HG03520 (cell line): ENCODE data around the gene ANO8.
"Not testable (repeated sequence)": the region's sequence is repeated elsewhere in the genome, so short reads cannot be mapped to it uniquely, and the experiment has no call there.

Experiments
- ATAC-seq: cut with Tn5 transposase; IDR thresholded peaks from one replicate; pipeline ENCODE4 v1.9.1; 2021; ENCODE audit warnings: mild to moderate bottlenecking, moderate library complexity; ENCODE audit not compliant: unreplicated experiment

Gene ANO8

GRCh38 chr19:17334414-17335409 is at the start of gene ANO8:
Gene ANO8 (minus strand): TSS chr19:17334855. CDS start chr19:17334670, 185 bp downstream.
- peak; percentile 41 for ATAC-seq

- no peak for ATAC-seq
Observed at GRCh38 chr19:17380426-17381138, 45.9 kb upstream of the ANO8 start.

GRCh38 chr19:17379221-17379631 is 44.6 kb upstream of the ANO8 start:
- no peak for ATAC-seq

GRCh38 chr19:17378271-17378670 is 43.6 kb upstream of the ANO8 start:
- ATAC-seq: no peak

- no peak for ATAC-seq
Observed at GRCh38 chr19:17376935-17377600, 42.4 kb upstream of the ANO8 start, which contains the start of gene PLVAP. Gene PLVAP (minus strand): TSS chr19:17377342. CDS start chr19:17377288, 54 bp downstream.

GRCh38 chr19:17370026-17370587 is 35.5 kb upstream of the ANO8 start:
- ATAC-seq: peak; percentile 69

GRCh38 chr19:17365361-17365760 is 30.7 kb upstream of the ANO8 start:
- no peak for ATAC-seq

GRCh38 chr19:17363852-17364605 is 29.4 kb upstream of the ANO8 start:
- ATAC-seq: not testable (repeated sequence)

GRCh38 chr19:17359905-17360800 is 25.5 kb upstream of the ANO8 start:
- no peak for ATAC-seq

GRCh38 chr19:17358395-17358794 is 23.7 kb upstream of the ANO8 start:
- ATAC-seq: no peak

- ATAC-seq: no peak
Observed at GRCh38 chr19:17357724-17358123, 23.1 kb upstream of the ANO8 start.

- ATAC-seq: no peak
Observed at GRCh38 chr19:17357078-17357666, 22.5 kb upstream of the ANO8 start.

- ATAC-seq: no peak
Observed at GRCh38 chr19:17353386-17353785, 18.7 kb upstream of the ANO8 start.

- ATAC-seq: no peak
Observed at GRCh38 chr19:17352608-17353280, 18.1 kb upstream of the ANO8 start.

- ATAC-seq: no peak
Observed at GRCh38 chr19:17351815-17352435, 17.3 kb upstream of the ANO8 start.

- ATAC-seq: no peak
Observed at GRCh38 chr19:17348700-17349099, 14.0 kb upstream of the ANO8 start.

- ATAC-seq: no peak
Observed at GRCh38 chr19:17347877-17348276, 13.2 kb upstream of the ANO8 start.

- no peak for ATAC-seq
Observed at GRCh38 chr19:17347361-17347760, 12.7 kb upstream of the ANO8 start.
